ENCODE results near the gene SERINC3. TPM values are rescaled to one million over a fixed set of nuclear protein-coding genes. Genes with fewer than 3 reads are reported as not detected.

Gene SERINC3
- total RNA-seq, 1 donor, result 136 TPM

- TF ChIP-seq, protein P1, sequence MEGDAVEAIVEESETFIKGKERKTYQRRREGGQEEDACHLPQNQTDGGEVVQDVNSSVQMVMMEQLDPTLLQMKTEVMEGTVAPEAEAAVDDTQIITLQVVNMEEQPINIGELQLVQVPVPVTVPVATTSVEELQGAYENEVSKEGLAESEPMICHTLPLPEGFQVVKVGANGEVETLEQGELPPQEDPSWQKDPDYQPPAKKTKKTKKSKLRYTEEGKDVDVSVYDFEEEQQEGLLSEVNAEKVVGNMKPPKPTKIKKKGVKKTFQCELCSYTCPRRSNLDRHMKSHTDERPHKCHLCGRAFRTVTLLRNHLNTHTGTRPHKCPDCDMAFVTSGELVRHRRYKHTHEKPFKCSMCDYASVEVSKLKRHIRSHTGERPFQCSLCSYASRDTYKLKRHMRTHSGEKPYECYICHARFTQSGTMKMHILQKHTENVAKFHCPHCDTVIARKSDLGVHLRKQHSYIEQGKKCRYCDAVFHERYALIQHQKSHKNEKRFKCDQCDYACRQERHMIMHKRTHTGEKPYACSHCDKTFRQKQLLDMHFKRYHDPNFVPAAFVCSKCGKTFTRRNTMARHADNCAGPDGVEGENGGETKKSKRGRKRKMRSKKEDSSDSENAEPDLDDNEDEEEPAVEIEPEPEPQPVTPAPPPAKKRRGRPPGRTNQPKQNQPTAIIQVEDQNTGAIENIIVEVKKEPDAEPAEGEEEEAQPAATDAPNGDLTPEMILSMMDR (IDR thresholded peaks at IDR 0.05; ENCODE audit: insufficient read depth, low read depth, low read length), result no peak
- DNase-seq (ENCODE audit: low read depth), result no peak
- H3K4me3 ChIP-seq (ENCODE audit: low read depth, low read length), result no peak overlapping the region
Observed at GRCh38 chr20:44509762-44510161, 12.1 kb downstream of the SERINC3 start.

DNA sequence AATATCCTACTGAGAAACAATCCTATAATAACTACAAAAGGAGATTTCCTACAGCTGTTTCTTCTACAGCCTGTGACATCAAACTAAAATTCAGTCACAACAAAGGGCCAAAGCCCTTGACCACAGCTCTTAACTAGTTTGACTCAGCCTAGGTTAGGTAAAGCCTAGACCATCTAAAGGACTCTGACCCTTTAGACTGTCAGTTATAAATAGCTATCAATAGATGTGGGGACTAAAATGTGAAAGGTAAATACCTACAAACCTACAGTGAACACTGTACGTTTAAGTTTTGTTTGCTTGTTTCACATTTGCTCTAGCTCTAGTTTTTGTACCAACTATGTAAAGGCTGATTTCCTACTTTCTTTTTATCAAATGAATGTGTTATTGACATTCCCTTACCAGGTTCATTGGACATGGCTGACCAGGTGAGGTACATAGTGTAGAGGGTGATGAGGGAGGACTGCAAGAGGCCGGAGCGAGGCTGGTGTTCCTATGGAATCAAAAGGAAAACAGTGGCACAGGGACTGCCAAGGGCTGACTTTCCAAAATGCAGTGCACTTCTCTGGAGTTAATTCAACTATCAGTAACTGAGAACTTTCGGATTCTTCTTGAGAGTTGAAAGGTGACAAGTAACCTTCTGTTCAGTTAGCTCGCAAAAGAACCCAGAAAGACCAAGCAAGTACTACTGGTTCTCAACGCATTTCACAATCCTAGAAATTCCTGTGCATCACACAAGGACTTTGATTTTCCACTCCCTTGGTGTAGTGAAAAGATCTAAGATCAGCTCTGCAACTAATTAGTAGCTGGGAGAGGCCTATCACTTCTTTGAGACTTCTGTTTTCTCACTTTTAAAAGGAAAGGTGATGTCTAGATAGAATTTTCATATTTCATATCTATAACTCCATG, 17.2 kb downstream of the SERINC3 start:
- H3K4me3 ChIP-seq (ENCODE audit: low read depth, low read length), result no peak overlapping the region
- DNase-seq (ENCODE audit: low read depth), result no peak
- TF ChIP-seq, protein P1 (IDR thresholded peaks at IDR 0.05; ENCODE audit: insufficient read depth, low read depth, low read length), result no peak

DNA sequence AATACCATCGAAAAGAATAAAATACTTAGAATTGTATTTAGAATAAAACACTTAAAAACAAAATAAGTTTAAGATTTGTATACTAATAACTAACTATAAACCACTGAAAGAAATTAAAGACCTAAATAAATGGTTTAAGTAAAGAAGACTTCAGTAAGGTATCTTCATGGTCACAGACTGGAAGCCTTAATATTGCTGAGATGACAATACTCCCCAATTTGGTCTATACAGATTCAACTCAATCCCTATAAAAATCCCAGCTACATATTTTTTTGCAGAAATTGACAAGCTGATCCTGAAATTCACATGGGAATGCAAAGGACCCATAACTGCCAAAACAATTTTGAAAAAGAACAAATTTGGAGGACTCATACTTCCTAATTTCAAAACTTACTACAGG, 18.9 kb downstream of the SERINC3 start:
- DNase-seq (ENCODE audit: low read depth), result no peak
- no peak overlapping the region for H3K4me3 ChIP-seq (ENCODE audit: low read depth, low read length)
- TF ChIP-seq, protein P1 (IDR thresholded peaks at IDR 0.05; ENCODE audit: insufficient read depth, low read depth, low read length), result no peak

- H3K4me3 ChIP-seq (ENCODE audit: low read depth, low read length), result no peak overlapping the region
- TF ChIP-seq, protein P1 (IDR thresholded peaks at IDR 0.05; ENCODE audit: insufficient read depth, low read depth, low read length), result no peak
- DNase-seq (ENCODE audit: low read depth), result peak; percentile 93
Observed at GRCh38 chr20:44501448-44501847, 20.4 kb downstream of the SERINC3 start.

DNA sequence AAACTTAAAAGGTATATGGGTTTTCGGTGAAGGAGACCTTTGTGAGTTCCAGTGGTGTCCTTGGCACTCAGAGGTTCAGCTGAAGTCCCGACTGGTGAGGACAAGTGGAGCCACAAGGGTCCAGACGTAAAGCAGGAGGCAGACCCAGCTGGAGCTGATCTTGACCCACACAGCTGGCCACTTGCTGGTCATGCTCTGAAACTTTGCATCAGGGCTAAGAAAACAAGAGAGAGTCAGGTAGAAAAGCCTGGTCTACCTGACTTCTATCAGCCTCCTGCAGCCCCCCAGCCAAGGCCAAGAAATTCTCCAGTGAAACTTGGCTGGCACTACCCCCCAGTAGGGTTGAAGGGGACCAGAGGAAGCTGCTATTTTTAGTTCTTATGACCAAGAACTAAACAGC, 21.6 kb downstream of the SERINC3 start:
- TF ChIP-seq, protein P1 (IDR thresholded peaks at IDR 0.05; ENCODE audit: insufficient read depth, low read depth, low read length), result no peak
- DNase-seq (ENCODE audit: low read depth), result no peak
- no peak overlapping the region for H3K4me3 ChIP-seq (ENCODE audit: low read depth, low read length)

GRCh38 chr20:44497761-44498160, 24.1 kb downstream of the SERINC3 start:
- no peak overlapping the region for H3K4me3 ChIP-seq (ENCODE audit: low read depth, low read length)
- TF ChIP-seq, protein P1 (IDR thresholded peaks at IDR 0.05; ENCODE audit: insufficient read depth, low read depth, low read length), result no peak
- DNase-seq (ENCODE audit: low read depth), result no peak
